ENCODE data around the gene ACADSB.

The ACADSB gene

DNA sequence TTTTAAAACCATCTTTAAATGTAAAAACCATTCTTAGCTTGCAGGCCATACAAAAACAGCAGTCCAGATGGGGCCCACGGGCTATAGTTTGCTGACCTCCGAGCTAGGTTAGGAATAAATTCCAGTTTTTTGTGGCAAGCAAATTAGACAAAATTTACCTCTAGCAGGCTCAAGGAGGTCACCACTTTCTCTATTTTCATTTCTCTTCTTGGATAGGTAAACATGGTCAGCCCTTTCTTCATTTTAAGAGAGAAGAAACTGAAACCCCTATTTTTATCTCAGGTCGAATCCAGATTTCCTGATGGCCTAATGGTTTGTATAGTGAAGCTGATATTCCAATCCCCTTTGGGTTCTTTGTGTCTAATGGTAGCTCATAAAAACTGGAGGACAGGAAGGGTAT lies 10.9 kb upstream of the ACADSB start:
- peaks cover 54% of the 10 kb centered on the region for H3K79me2 ChIP-seq (ENCODE audit: insufficient read depth, low read length)
- no peak for ATAC-seq (ENCODE audit: insufficient read depth, low read depth)
- no peak for DNase-seq
- H3K4me3 ChIP-seq (ENCODE audit: low read depth in 1 of 2, low read length in 2 of 2), result no peak overlapping the region
- no peaks in the 10 kb centered on the region for H3K9me3 ChIP-seq (ENCODE audit: insufficient read depth, low read length, severe bottlenecking)
- H3K36me3 ChIP-seq (ENCODE audit: insufficient read depth, low read length), result peaks cover 48% of the 10 kb centered on the region
- no peak overlapping the region for H3K9ac ChIP-seq (ENCODE audit: low read depth, low read length)
- no peaks in the 10 kb centered on the region for H3K4me1 ChIP-seq (ENCODE audit: insufficient read depth, low read length)
- peaks cover 10% of the 10 kb centered on the region; the same call in 1 of the 2 replicates for H4K20me1 ChIP-seq (ENCODE audit: insufficient read depth, low read length)
- H3K27ac ChIP-seq (ENCODE audit: low read length), result no peak overlapping the region
- TF ChIP-seq EZH2 (IDR thresholded peaks at IDR 0.05; ENCODE audit: borderline replicate concordance, low read depth, low read length, severe bottlenecking), result no peak
- TF ChIP-seq, protein P1, sequence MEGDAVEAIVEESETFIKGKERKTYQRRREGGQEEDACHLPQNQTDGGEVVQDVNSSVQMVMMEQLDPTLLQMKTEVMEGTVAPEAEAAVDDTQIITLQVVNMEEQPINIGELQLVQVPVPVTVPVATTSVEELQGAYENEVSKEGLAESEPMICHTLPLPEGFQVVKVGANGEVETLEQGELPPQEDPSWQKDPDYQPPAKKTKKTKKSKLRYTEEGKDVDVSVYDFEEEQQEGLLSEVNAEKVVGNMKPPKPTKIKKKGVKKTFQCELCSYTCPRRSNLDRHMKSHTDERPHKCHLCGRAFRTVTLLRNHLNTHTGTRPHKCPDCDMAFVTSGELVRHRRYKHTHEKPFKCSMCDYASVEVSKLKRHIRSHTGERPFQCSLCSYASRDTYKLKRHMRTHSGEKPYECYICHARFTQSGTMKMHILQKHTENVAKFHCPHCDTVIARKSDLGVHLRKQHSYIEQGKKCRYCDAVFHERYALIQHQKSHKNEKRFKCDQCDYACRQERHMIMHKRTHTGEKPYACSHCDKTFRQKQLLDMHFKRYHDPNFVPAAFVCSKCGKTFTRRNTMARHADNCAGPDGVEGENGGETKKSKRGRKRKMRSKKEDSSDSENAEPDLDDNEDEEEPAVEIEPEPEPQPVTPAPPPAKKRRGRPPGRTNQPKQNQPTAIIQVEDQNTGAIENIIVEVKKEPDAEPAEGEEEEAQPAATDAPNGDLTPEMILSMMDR (IDR thresholded peaks at IDR 0.05; ENCODE audit: borderline replicate concordance, extremely low read depth, low read length, poor library complexity, severe bottlenecking), result no peak
- no peak overlapping the region for H2AFZ ChIP-seq (ENCODE audit: low read depth, low read length)
- H3K4me2 ChIP-seq (ENCODE audit: insufficient read depth, low read length), result no peak overlapping the region
- H3K27me3 ChIP-seq (ENCODE audit: insufficient read depth, low read length, poor library complexity), result no peaks in the 10 kb centered on the region

- peaks cover 10% of the 10 kb centered on the region; the same call in 1 of the 2 replicates for H4K20me1 ChIP-seq (ENCODE audit: insufficient read depth, low read length)
- H3K79me2 ChIP-seq (ENCODE audit: insufficient read depth, low read length), result peaks cover 59% of the 10 kb centered on the region
Measured at GRCh38 chr10:122998360-122998917, 10.4 kb upstream of the ACADSB start.

GRCh38 chr10:122998934-122999333 lies 9.9 kb upstream of the ACADSB start:
- H3K79me2 ChIP-seq (ENCODE audit: insufficient read depth, low read length), result peaks cover 64% of the 10 kb centered on the region
- no peaks in the 10 kb centered on the region for H3K4me1 ChIP-seq (ENCODE audit: insufficient read depth, low read length)
- H2AFZ ChIP-seq (ENCODE audit: low read depth, low read length), result no peak overlapping the region
- H3K36me3 ChIP-seq (ENCODE audit: insufficient read depth, low read length), result peaks cover 43% of the 10 kb centered on the region
- no peaks in the 10 kb centered on the region for H3K27me3 ChIP-seq (ENCODE audit: insufficient read depth, low read length, poor library complexity)
- TF ChIP-seq, protein P1 (IDR thresholded peaks at IDR 0.05; ENCODE audit: borderline replicate concordance, extremely low read depth, low read length, poor library complexity, severe bottlenecking), result no peak
- TF ChIP-seq EZH2 (IDR thresholded peaks at IDR 0.05; ENCODE audit: borderline replicate concordance, low read depth, low read length, severe bottlenecking), result no peak
- peaks cover 10% of the 10 kb centered on the region; the same call in 1 of the 2 replicates for H4K20me1 ChIP-seq (ENCODE audit: insufficient read depth, low read length)
- ATAC-seq (ENCODE audit: insufficient read depth, low read depth) (no peak), DNase-seq (no peak)
- H3K9me3 ChIP-seq (ENCODE audit: insufficient read depth, low read length, severe bottlenecking), result no peaks in the 10 kb centered on the region
- H3K9ac ChIP-seq (ENCODE audit: low read depth, low read length), result no peak overlapping the region
- H3K27ac ChIP-seq (ENCODE audit: low read length), result no peak overlapping the region
- no peak overlapping the region for H3K4me2 ChIP-seq (ENCODE audit: insufficient read depth, low read length)
- no peak overlapping the region for H3K4me3 ChIP-seq (ENCODE audit: low read depth in 1 of 2, low read length in 2 of 2)

More at GRCh38 chr10:122998360-122998917, 10.4 kb upstream of the ACADSB start:
- no peak overlapping the region for H3K27ac ChIP-seq (ENCODE audit: low read length)
- no peaks in the 10 kb centered on the region for H3K27me3 ChIP-seq (ENCODE audit: insufficient read depth, low read length, poor library complexity)
- ATAC-seq (ENCODE audit: insufficient read depth, low read depth) (no peak), DNase-seq (no peak)
- H3K9ac ChIP-seq (ENCODE audit: low read depth, low read length), result no peak overlapping the region
- H2AFZ ChIP-seq (ENCODE audit: low read depth, low read length), result no peak overlapping the region
- no peak overlapping the region for H3K4me2 ChIP-seq (ENCODE audit: insufficient read depth, low read length)
- H3K4me1 ChIP-seq (ENCODE audit: insufficient read depth, low read length), result no peaks in the 10 kb centered on the region
- peaks cover 48% of the 10 kb centered on the region for H3K36me3 ChIP-seq (ENCODE audit: insufficient read depth, low read length)
- no peak for TF ChIP-seq EZH2 (IDR thresholded peaks at IDR 0.05; ENCODE audit: borderline replicate concordance, low read depth, low read length, severe bottlenecking)
- TF ChIP-seq, protein P1 (IDR thresholded peaks at IDR 0.05; ENCODE audit: borderline replicate concordance, extremely low read depth, low read length, poor library complexity, severe bottlenecking), result no peak
- H3K9me3 ChIP-seq (ENCODE audit: insufficient read depth, low read length, severe bottlenecking), result no peaks in the 10 kb centered on the region
- no peak overlapping the region for H3K4me3 ChIP-seq (ENCODE audit: low read depth in 1 of 2, low read length in 2 of 2)

Measured in DND-41 (cell line).